HepG2 (cell line): ENCODE measurements around the gene MUSK. TPM values are rescaled to one million over a fixed set of nuclear protein-coding genes. Genes with fewer than 3 reads are reported as not detected.

Source experiments
- ATAC-seq: fragments of 200-7000 bp; cut with Tn5 transposase; 3 replicates; pipeline ENCODE4 v1.9.1; 2020; ENCODE audit warnings: mild to moderate bottlenecking, moderate library complexity
- BruUV-seq: library from RNA; stranded (reverse); fragments of 400-500 nt; replicated peaks from 2 replicates; lab custom pipeline; 2021; lab: Mats Ljungman, UMichigan
- CTCF ChIA-PET: fragments of 300-600 bp; formaldehyde crosslinking; extraction: SDS; loops from one replicate; lab custom pipeline; 2021; ENCODE audit warnings: low total read pairs, inconsistent platforms, low intra/inter-chr PET ratio; lab: Yijun Ruan, JAX
- POLR2A ChIA-PET: fragments of 350-600 bp; sonication (Branson Sonifier 250); formaldehyde crosslinking; loops from one replicate; lab custom pipeline; 2020; ENCODE audit warnings: antibody characterized with exemption, inconsistent platforms; lab: Yijun Ruan, JAX
- DNase-seq: peaks from one replicate; pipeline ENCODE4 v3.0.0-alpha.2; 2015; ENCODE audit warnings: low spot score
- FAIRE-seq: peaks from 3 replicates; lab custom pipeline; 2011; peaks lifted over from hg19 to GRCh38; lab: Jason Lieb, UNC
- H2AFZ ChIP-seq: one replicate; pipeline ENCODE4 v1.6.1; 2011; ENCODE audit warnings: low read length, inconsistent platforms
- H3K27ac ChIP-seq: fragments of 300-600 bp; 3 replicates; pipeline ENCODE4 v1.8.0; 2011; ENCODE audit warnings: mixed run types, mild to moderate bottlenecking, mixed read lengths, low read length, inconsistent platforms; ENCODE audit not compliant: insufficient read depth; ENCODE audit errors: extremely low read length
- H3K27me3 ChIP-seq, 2 experiments: fragments of 200-600 bp in 1 of 2; 2 replicates in 1 of 2; 3 replicates in 1 of 2; pipeline versions ENCODE4 v1.6.0 to v1.8.0; 2011; ENCODE audit warnings: low read length in 2 of 2, mild to moderate bottlenecking in 2 of 2, moderate library complexity in 2 of 2, inconsistent platforms in 1 of 2; ENCODE audit not compliant: insufficient read depth in 2 of 2, control insufficient read depth in 1 of 2
- H3K36me3 ChIP-seq, 2 experiments: fragments of 200-600 bp in 1 of 2; replicated peaks in 1 of 2; 2 replicates in 1 of 2; 3 replicates in 1 of 2; pipeline versions ENCODE4 v1.5.1 to v1.8.0; 2011; ENCODE audit warnings: low read length in 2 of 2, inconsistent platforms in 1 of 2; ENCODE audit not compliant: insufficient read depth in 2 of 2, control insufficient read depth in 1 of 2
- H3K4me1 ChIP-seq: 2 replicates; pipeline ENCODE4 v1.5.1; 2012; ENCODE audit warnings: low read length, inconsistent platforms; ENCODE audit not compliant: insufficient read depth
- H3K4me2 ChIP-seq: 2 replicates; pipeline ENCODE4 v1.6.0; 2011; ENCODE audit warnings: low read depth, low read length, inconsistent platforms
- H3K4me3 ChIP-seq, 3 experiments: fragments of 200-600 bp in 1 of 3; sonication (generic), shearing (Covaris generic) in 1 of 3; replicated peaks in 1 of 3; 2 replicates each; pipeline ENCODE4 v1.5.1; 2011 to 2016; ENCODE audit warnings: low read length in 3 of 3, inconsistent platforms in 2 of 3, low read depth in 2 of 3, mild to moderate bottlenecking in 2 of 3, control low read depth in 1 of 3, mixed read lengths in 1 of 3; ENCODE audit not compliant: insufficient read depth in 1 of 3
- H3K79me2 ChIP-seq: one replicate; pipeline ENCODE4 v1.6.1; 2011; ENCODE audit warnings: low read length, inconsistent platforms; ENCODE audit not compliant: insufficient read depth
- H3K9ac ChIP-seq: 2 replicates; pipeline ENCODE4 v1.6.0; 2011; ENCODE audit warnings: mild to moderate bottlenecking, low read depth, low read length, inconsistent platforms; ENCODE audit not compliant: insufficient read depth
- H3K9me3 ChIP-seq: 2 replicates; pipeline ENCODE4 v1.5.1; 2012; ENCODE audit warnings: mild to moderate bottlenecking, low read length
- H4K20me1 ChIP-seq: 2 replicates; pipeline ENCODE4 v1.6.0; 2011; ENCODE audit warnings: inconsistent platforms, mild to moderate bottlenecking, low read length, moderate library complexity; ENCODE audit not compliant: insufficient read depth
- FIP1L1 ChIP-seq: fragments of 200-400 bp; formaldehyde crosslinking; IDR thresholded peaks from 2 replicates; pipeline ENCODE4 v1.6.1; 2018; ENCODE audit warnings: low read depth, mild to moderate bottlenecking, low read length, moderate library complexity, borderline replicate concordance; ENCODE audit not compliant: insufficient read depth
- GPBP1L1 ChIP-seq: sonication (generic); formaldehyde crosslinking; IDR thresholded peaks from 2 replicates; pipeline ENCODE4 v1.5.0; 2020; ENCODE audit warnings: mild to moderate bottlenecking, missing genetic modification reagents
- HMGA1 ChIP-seq: sonication (generic); formaldehyde crosslinking; conservative IDR thresholded peaks from 2 replicates; pipeline ENCODE4 v1.4.0; 2020; ENCODE audit warnings: missing genetic modification reagents
- HNF1A ChIP-seq, 2 experiments: sonication (generic) in 1 of 2; formaldehyde crosslinking in 1 of 2; IDR thresholded peaks; 2 replicates each; pipeline versions ENCODE4 v1.4.0 to v1.6.1; 2016 to 2020; ENCODE audit warnings: borderline replicate concordance in 1 of 2, low read depth in 1 of 2, mild to moderate bottlenecking in 1 of 2, missing genetic modification reagents in 1 of 2
- PAF1 ChIP-seq: IDR thresholded peaks from 2 replicates; pipeline ENCODE4 v1.6.1; 2016; ENCODE audit warnings: missing genetic modification reagents, missing compliant biosample characterization
- RAD21 ChIP-seq: fragments of 450-650 bp; formaldehyde crosslinking; IDR thresholded peaks from 2 replicates; pipeline ENCODE4 v1.5.0; 2020; ENCODE audit warnings: mild to moderate bottlenecking
- ZNF430 ChIP-seq: sonication (generic); formaldehyde crosslinking; IDR thresholded peaks from 2 replicates; pipeline ENCODE4 v1.9.0; 2021; ENCODE audit warnings: mild to moderate bottlenecking, missing genetic modification reagents
- ZNF44 ChIP-seq: sonication (generic); formaldehyde crosslinking; IDR thresholded peaks from 2 replicates; pipeline ENCODE4 v1.5.1; 2020; ENCODE audit warnings: mild to moderate bottlenecking, missing genetic modification reagents
- ZNF446 ChIP-seq: sonication (generic); formaldehyde crosslinking; IDR thresholded peaks from 2 replicates; pipeline ENCODE4 v1.5.0; 2020; ENCODE audit warnings: mild to moderate bottlenecking, missing genetic modification reagents
- ZNF616 ChIP-seq: sonication (generic); formaldehyde crosslinking; IDR thresholded peaks from 2 replicates; pipeline ENCODE4 v1.5.0; 2020; ENCODE audit warnings: low read depth, mild to moderate bottlenecking, missing genetic modification reagents
- ZNF670 ChIP-seq: sonication (generic); formaldehyde crosslinking; IDR thresholded peaks from 2 replicates; pipeline ENCODE4 v1.8.0; 2022; ENCODE audit warnings: mild to moderate bottlenecking, missing genetic modification reagents, borderline replicate concordance
- ZNF841 ChIP-seq: sonication (generic); formaldehyde crosslinking; IDR thresholded peaks from 2 replicates; pipeline ENCODE4 v1.8.1; 2023; ENCODE audit warnings: missing genetic modification reagents, borderline replicate concordance
- WGBS: methylation state at CpG from one replicate; pipeline ENCODE4 v1.1.6; 2017; ENCODE audit warnings: low lambda C conversion rate; 5-methylcytosine and 5-hydroxymethylcytosine counted together
- in situ Hi-C: cut with HindIII; loops from 2 replicates; pipeline ENCODE4 v1.10.0; 2017; ENCODE audit warnings: low pct_unique_long_range_greater_than_20kb; ENCODE audit not compliant: extremely low pct_ligation_motif_present
- intact Hi-C: fragments of 100-400 bp; cut with micrococcal nuclease; formaldehyde crosslinking; loops from one replicate; pipeline ENCODE4 v1.10.0; 2022; ENCODE audit not compliant: unreplicated experiment
- polyA plus RNA-seq, 8 experiments: library from polyadenylated mRNA; depleted of rRNA in 3 of 8; stranded (reverse) in 7 of 8; unstranded in 1 of 8; fragments of >200 nt; fragmentation: Illumina TruSeq in 4 of 8; extraction: Trizol in 4 of 8; gene quantifications; 2 replicates each; pipeline versions ENCODE4 v1.2.1 to v1.2.3, GENCODE V29; 2011 to 2016; ENCODE audit warnings: low read depth in 4 of 8, missing spikeins in 1 of 8, mixed read lengths in 1 of 8; ENCODE audit not compliant: insufficient read depth in 1 of 8
- total RNA-seq, 5 experiments: library from RNA; depleted of rRNA; stranded (reverse); fragments of >200 nt; fragmentation: Illumina TruSeq; extraction: Trizol; gene quantifications; 2 replicates each; pipeline ENCODE4 v1.2.3, GENCODE V29; 2016; ENCODE audit warnings: low read depth in 1 of 5

Gene MUSK
- total and polyA plus RNA-seq, 2 of the 13 experiments (the other 11 are each of a cell fraction or from before 2014, with no cell fraction given), result not detected

- intact Hi-C loops (no loop called here), in situ Hi-C loops (no loop called here)
- FAIRE-seq, result no peak
- no peaks in the 10 kb centered on the region for H4K20me1 ChIP-seq
- H3K4me3 ChIP-seq, result no peak overlapping the region
- WGBS, result 49% methylated on average over 5 of the region's 5 CpGs
- H3K9ac ChIP-seq, result no peak overlapping the region
- no peak for TF ChIP-seq ZNF670 (CRISPR knock-in tag)
- TF ChIP-seq PAF1 (CRISPR knock-in tag), result no peak
- no peak for TF ChIP-seq ZNF841 (CRISPR knock-in tag)
- TF ChIP-seq ZNF430, result no peak
- H3K36me3 ChIP-seq, result no peaks in the 10 kb centered on the region
- H2AFZ ChIP-seq, result no peak overlapping the region
- BruUV-seq, result no TSS peak
- H3K27ac ChIP-seq, result no peak overlapping the region
- no peak overlapping the region for H3K4me2 ChIP-seq
- H3K79me2 ChIP-seq, result no peaks in the 10 kb centered on the region
- H3K9me3 ChIP-seq, result no peaks in the 10 kb centered on the region
- POLR2A ChIA-PET, result no interaction called here
- no peaks in the 10 kb centered on the region for H3K27me3 ChIP-seq
- no peaks in the 10 kb centered on the region for H3K4me1 ChIP-seq
- ATAC-seq, result no peak
- no peak for DNase-seq
- CTCF ChIA-PET, result no interaction called here
Observed at GRCh38 chr9:110782701-110783100, 114.1 kb downstream of the MUSK start.

GRCh38 chr9:110784309-110784708, 115.7 kb downstream of the MUSK start:
- in situ Hi-C loops, result no loop called here
- Histone ChIP-seq H3K9ac (no peak overlapping the region), H4K20me1 (no peaks in the 10 kb centered on the region), H3K36me3 (no peaks in the 10 kb centered on the region), H2AFZ (no peak overlapping the region), H3K27ac (no peak overlapping the region), H3K4me2 (no peak overlapping the region), H3K79me2 (no peaks in the 10 kb centered on the region), H3K9me3 (no peaks in the 10 kb centered on the region), H3K4me3 (no peak overlapping the region), H3K27me3 (no peaks in the 10 kb centered on the region), H3K4me1 (no peaks in the 10 kb centered on the region)
- CTCF ChIA-PET, result no interaction called here
- ATAC-seq (no peak), FAIRE-seq (no peak), DNase-seq (no peak)
- POLR2A ChIA-PET, result no interaction called here
- WGBS, result 0% methylated on average over 1 of the region's 1 CpG
- no TSS peak for BruUV-seq
- intact Hi-C loops, result no loop called here
- TF ChIP-seq RAD21 (CRISPR knock-in tag), result no peak
- no peak for TF ChIP-seq HMGA1 (CRISPR knock-in tag)
- no peak for TF ChIP-seq ZNF446
- no peak for TF ChIP-seq HNF1A (IDR thresholded peaks at IDR 0.05; ENCODE audit: low read depth)
- TF ChIP-seq HNF1A (CRISPR knock-in tag; IDR thresholded peaks at IDR 0.05; ENCODE audit: borderline replicate concordance), result no peak
- TF ChIP-seq FIP1L1, result no peak
- TF ChIP-seq ZNF44 (CRISPR knock-in tag), result no peak
- TF ChIP-seq ZNF616 (CRISPR knock-in tag), result no peak
- no peak for TF ChIP-seq GPBP1L1
